GM21360 (cell line): ENCODE measurements around the gene PCDHGA4.
"Not testable (repeated sequence)": the region's sequence is repeated elsewhere in the genome, so short reads cannot be mapped to it uniquely, and the experiment has no call there.

ENCODE experiments used
- ATAC-seq: cut with Tn5 transposase; IDR thresholded peaks from one replicate; pipeline ENCODE4 v1.9.1; 2021; ENCODE audit warnings: mild to moderate bottlenecking, moderate library complexity; ENCODE audit not compliant: unreplicated experiment

Gene PCDHGA4

DNA sequence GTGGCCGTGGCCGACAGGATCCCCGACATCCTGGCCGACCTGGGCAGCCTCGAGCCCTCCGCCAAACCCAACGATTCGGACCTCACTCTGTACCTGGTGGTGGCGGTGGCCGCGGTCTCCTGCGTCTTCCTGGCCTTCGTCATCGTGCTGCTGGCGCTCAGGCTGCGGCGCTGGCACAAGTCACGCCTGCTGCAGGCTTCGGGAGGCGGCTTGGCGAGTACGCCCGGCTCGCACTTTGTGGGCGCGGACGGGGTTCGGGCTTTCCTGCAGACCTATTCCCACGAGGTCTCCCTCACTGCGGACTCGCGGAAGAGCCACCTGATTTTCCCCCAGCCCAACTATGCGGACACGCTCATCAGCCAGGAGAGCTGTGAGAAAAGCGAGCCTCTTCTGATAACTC is 8.8 kb upstream of the PCDHGA4 start:
- not testable (repeated sequence) for ATAC-seq

GRCh38 chr5:141349917-141350619 is 4.8 kb upstream of the PCDHGA4 start, which contains the start of gene PCDHGB1:
PCDHGB1 (plus strand) TSS chr5:141350099; CDS start chr5:141350261, 162 bp downstream.
- no peak for ATAC-seq

- no peak for ATAC-seq
Measured at GRCh38 chr5:141351591-141351990, 3.2 kb upstream of the PCDHGA4 start.

DNA sequence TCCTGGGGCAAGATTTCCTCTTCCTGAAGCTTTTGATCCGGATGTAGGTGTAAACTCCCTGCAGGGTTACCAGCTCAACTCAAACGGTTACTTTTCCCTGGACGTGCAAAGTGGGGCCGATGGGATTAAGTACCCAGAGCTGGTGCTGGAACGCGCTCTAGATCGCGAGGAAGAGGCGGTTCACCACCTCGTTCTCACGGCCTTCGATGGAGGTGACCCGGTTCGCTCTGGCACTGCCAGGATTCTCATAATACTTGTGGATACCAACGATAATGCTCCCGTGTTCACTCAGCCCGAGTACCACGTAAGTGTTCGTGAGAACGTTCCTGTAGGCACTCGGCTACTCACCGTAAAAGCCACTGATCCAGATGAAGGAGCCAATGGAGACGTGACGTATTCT is 820 bp downstream of the PCDHGA4 start:
- no peak for ATAC-seq

- no peak for ATAC-seq
Measured at GRCh38 chr5:141356133-141356532, 1.3 kb downstream of the PCDHGA4 start.

DNA sequence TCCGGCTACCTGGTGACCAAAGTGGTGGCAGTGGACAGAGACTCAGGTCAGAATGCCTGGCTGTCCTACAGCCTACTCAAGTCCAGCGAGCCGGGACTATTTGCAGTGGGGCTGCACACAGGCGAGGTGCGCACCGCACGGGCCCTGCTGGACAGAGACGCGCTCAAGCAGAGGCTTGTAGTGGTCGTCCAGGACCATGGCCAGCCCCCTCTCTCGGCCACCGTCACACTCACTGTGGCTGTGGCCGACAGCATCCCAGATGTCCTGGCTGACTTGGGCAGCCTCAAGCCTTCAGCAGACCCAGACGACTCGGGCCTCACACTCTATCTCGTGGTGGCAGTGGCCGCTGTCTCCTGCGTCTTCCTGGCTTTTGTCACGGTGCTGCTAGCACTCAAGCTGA is 2.1 kb downstream of the PCDHGA4 start:
- no peak for ATAC-seq

- ATAC-seq, result peak; percentile 62
Measured at GRCh38 chr5:141359790-141360426, 5.1 kb downstream of the PCDHGA4 start, which contains the start of gene PCDHGB2. PCDHGB2 (plus strand) TSS chr5:141359994; CDS start chr5:141360136, 142 bp downstream.

DNA sequence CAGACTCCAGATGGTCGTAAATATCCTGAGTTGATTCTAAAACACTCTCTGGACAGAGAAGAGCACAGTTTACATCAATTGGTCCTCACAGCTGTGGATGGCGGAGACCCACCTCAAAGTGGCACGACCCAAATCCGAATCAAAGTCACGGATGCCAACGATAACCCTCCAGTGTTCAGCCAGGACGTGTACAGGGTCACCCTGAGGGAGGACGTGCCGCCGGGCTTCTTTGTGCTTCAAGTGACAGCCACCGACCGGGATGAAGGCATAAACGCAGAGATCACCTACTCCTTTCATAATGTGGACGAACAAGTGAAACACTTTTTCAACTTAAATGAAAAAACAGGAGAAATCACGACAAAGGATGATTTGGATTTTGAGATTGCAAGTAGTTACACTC is 5.9 kb downstream of the PCDHGA4 start:
- ATAC-seq, result no peak

GRCh38 chr5:141362719-141363118 is 7.9 kb downstream of the PCDHGA4 start:
- ATAC-seq, result no peak

DNA sequence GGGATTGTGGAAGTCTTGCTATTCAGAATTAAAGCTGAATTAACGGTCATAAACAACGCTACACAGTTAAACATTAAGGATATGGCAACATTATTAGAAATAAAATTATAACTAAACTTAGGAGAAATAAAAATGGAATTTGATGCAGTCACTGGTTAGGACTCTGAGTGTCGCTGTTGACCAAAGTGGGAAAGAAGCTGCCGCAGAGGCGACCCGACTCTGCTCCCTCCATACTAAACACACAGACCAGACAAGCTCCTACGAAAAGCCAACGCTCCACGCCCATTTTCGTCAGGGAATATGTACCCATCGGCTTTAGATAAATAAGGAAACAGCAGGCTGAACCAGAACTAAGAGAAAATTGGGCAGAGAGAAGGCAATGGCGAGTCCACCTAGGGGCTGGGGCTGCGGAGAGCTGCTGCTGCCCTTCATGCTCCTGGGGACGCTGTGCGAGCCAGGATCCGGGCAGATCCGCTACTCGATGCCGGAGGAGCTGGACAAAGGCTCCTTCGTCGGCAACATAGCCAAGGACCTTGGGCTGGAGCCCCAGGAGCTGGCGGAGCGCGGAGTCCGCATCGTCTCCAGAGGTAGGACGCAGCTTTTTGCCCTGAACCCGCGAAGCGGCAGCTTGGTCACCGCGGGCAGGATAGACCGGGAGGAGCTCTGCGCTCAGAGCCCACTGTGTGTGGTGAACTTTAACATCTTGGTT is 9.3 kb downstream of the PCDHGA4 start, which contains the start of gene PCDHGA5:
PCDHGA5 (plus strand) TSS at position 211 of the 709 bp plus-strand sequence; CDS start at position 380, 169 bp downstream.
- no peak for ATAC-seq

DNA sequence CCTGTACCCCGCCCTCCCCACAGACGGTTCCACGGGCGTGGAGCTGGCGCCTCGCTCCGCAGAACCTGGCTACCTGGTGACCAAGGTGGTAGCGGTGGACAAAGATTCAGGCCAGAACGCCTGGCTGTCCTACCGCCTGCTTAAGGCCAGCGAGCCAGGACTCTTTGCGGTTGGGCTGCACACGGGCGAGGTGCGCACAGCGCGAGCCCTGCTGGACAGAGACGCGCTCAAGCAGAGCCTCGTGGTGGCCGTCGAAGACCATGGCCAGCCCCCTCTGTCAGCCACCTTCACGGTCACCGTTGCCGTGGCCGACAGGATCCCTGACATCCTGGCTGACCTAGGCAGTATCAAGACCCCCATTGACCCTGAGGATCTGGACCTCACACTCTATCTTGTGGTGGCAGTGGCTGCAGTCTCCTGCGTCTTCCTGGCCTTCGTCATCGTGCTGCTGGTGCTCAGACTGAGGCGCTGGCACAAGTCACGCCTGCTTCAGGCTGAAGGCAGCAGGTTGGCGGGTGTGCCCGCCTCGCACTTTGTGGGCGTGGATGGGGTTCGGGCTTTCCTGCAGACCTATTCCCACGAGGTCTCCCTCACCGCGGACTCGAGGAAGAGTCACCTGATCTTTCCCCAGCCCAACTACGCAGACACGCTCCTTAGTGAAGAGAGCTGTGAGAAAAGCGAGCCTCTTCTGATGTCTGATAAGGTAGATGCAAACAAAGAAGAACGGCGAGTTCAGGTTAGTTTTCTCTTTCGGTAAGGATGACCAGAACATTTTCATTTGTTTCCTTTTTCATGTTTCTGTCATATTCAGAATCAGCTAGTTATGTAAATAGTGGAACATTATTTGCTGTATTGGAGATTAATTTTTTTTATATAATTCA is 11.4 kb downstream of the PCDHGA4 start:
- ATAC-seq, result no peak

DNA sequence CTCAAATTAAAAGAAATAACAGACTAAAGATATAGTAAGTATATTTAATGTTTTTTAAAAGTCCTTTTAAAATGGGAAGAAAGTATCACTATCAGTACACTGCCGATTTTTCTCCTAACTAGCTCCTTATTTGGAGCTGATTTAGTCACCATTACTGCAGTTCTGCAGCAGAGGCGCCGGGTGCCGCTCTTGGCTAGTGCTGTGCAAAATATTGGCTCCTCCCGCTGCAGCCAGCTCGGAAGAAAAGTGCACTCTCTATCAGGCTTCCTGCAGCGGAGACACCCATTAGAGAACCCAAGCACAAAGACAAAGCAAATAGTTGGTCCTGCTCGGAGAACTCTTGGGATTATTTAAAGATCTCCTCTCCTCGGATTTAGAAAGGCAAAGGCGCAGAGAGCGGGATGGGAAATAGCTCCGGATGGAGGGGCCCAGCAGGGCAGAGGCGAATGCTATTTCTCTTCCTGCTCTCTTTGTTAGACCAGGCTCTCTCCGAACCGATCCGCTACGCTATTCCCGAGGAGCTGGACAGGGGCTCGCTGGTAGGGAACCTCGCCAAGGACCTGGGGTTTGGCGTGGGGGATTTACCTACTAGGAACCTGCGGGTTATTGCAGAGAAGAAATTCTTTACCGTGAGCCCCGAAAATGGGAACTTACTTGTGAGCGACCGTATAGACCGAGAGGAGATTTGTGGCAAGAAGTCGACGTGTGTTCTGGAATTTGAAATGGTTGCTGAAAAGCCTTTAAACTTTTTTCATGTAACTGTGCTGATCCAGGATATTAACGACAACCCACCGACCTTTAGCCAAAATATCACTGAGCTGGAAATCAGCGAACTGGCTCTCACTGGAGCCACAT is 15.4 kb downstream of the PCDHGA4 start, which contains the start of gene PCDHGB3:
PCDHGB3 (plus strand) TSS at position 249 of the 855 bp plus-strand sequence; CDS start at position 402, 153 bp downstream.
- peak; percentile 99 for ATAC-seq

GRCh38 chr5:141371572-141372475 is 17.0 kb downstream of the PCDHGA4 start:
- ATAC-seq, result no peak

GRCh38 chr5:141373673-141374317 is 19.0 kb downstream of the PCDHGA4 start, which contains the start of gene PCDHGA6:
PCDHGA6 (plus strand) TSS chr5:141373891; CDS start chr5:141374084, 193 bp downstream.
- no peak for ATAC-seq

DNA sequence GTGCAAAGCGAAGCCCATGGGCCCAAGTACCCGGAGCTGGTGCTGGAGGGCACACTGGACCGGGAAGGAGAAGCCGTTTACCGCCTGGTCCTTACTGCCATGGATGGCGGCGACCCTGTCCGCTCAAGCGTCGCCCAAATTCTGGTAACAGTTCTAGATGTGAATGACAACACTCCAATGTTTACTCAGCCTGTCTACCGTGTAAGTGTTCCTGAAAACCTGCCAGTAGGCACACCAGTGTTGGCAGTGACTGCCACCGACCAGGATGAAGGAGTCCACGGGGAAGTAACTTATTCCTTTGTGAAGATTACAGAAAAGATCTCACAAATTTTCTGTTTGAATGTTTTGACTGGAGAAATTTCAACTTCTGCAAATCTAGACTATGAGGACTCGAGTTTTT is 19.8 kb downstream of the PCDHGA4 start:
- no peak for ATAC-seq

GRCh38 chr5:141375444-141376155 is 20.8 kb downstream of the PCDHGA4 start:
- not testable (repeated sequence) for ATAC-seq
